Stimulated activated memory B cell treated with anti-CD40 and anti-IgM and Interleukin-4, amounts not matched to agents 10 μg/mL and 1 μg/mL and 100 μg/mL, for 72 hours (primary cell): ENCODE measurements around the gene CDK6.
A peak's percentile ranks its signal among the peaks of the same experiment; 100 is the strongest.
"Not testable (repeated sequence)": the region's sequence is repeated elsewhere in the genome, so short reads cannot be mapped to it uniquely, and the experiment has no call there.

Experiments
- ATAC-seq: fragments of 150-1000 bp; cut with Tn5 transposase; 2 replicates; pipeline ENCODE4 v1.10.0; 2021
- H3K27ac Mint-ChIP-seq: one replicate; pipeline ENCODE4 v1.8.0; 2022; ENCODE audit warnings: mild to moderate bottlenecking, mixed read lengths
- H3K27me3 Mint-ChIP-seq: one replicate; pipeline ENCODE4 v1.8.0; 2022; ENCODE audit warnings: mixed read lengths
- H3K36me3 Mint-ChIP-seq: one replicate; pipeline ENCODE4 v1.8.0; 2022; ENCODE audit warnings: mixed read lengths
- H3K4me1 Mint-ChIP-seq: one replicate; pipeline ENCODE4 v1.8.0; 2022; ENCODE audit warnings: mixed read lengths
- H3K4me3 Mint-ChIP-seq: one replicate; pipeline ENCODE4 v1.8.0; 2022; ENCODE audit warnings: mild to moderate bottlenecking, moderate library complexity, mixed read lengths
- H3K9me3 Mint-ChIP-seq: one replicate; pipeline ENCODE4 v1.8.0; 2022; ENCODE audit warnings: mixed read lengths

The CDK6 gene

GRCh38 chr7:92769844-92770243 lies 66.5 kb downstream of the CDK6 start:
- ATAC-seq = no peak
- no peaks in the 10 kb centered on the region for H3K27me3 Mint-ChIP-seq
- no peak overlapping the region for H3K27ac Mint-ChIP-seq
- no peak overlapping the region for H3K4me3 Mint-ChIP-seq
- H3K4me1 Mint-ChIP-seq = peaks cover 13% of the 10 kb centered on the region
- H3K9me3 Mint-ChIP-seq = no peaks in the 10 kb centered on the region
- H3K36me3 Mint-ChIP-seq = peaks cover 26% of the 10 kb centered on the region

DNA sequence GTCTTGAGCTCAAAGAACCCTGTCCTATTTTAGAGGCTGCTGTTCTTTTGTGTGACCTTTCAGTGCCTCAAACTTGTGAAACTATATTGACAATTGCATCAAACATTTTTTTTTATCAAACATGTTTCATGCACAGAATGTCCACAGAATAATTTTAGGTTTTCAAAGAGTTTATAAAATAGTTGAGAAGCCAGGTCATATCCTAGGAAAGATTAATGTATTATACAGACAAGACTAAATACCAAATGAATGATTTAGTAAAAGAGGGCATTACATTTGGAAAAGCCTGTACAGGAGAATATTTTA lies 67.0 kb downstream of the CDK6 start:
- Mint-ChIP-seq H3K9me3 (no peaks in the 10 kb centered on the region), H3K4me1 (peaks cover 13% of the 10 kb centered on the region), H3K4me3 (no peak overlapping the region), H3K27me3 (no peaks in the 10 kb centered on the region), H3K27ac (no peak overlapping the region), H3K36me3 (peaks cover 26% of the 10 kb centered on the region)
- no peak for ATAC-seq

GRCh38 chr7:92768501-92769393 lies 67.6 kb downstream of the CDK6 start:
- peak; percentile 74 for ATAC-seq
- Mint-ChIP-seq H3K9me3 (no peaks in the 10 kb centered on the region), H3K27me3 (no peaks in the 10 kb centered on the region), H3K27ac (peak overlapping the region; percentile 65), H3K4me1 (peaks cover 13% of the 10 kb centered on the region), H3K36me3 (peaks cover 26% of the 10 kb centered on the region), H3K4me3 (no peak overlapping the region)

DNA sequence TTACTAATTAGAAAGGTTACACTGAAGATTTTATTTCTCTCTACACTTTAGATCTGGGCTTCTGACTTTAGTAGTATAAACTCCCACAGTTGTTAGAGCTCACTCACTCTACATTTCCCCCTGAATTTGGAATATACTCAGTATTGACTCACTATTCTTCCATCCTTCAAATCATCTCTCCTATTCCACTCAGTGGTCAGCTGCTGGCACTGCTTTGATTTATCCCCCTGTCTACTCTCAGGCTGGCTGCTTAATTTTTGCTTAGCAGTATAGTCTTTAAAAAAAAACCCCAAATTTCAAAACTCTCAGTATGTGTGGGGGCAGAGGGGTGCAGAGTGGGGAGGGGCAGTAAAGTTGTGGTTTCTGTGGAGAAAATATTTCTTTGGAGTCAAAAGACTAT lies 68.9 kb downstream of the CDK6 start:
- peaks cover 13% of the 10 kb centered on the region for H3K4me1 Mint-ChIP-seq
- no peaks in the 10 kb centered on the region for H3K27me3 Mint-ChIP-seq
- no peaks in the 10 kb centered on the region for H3K9me3 Mint-ChIP-seq
- no peak overlapping the region for H3K4me3 Mint-ChIP-seq
- H3K27ac Mint-ChIP-seq = peak overlapping the region; percentile 65
- ATAC-seq = no peak
- H3K36me3 Mint-ChIP-seq = peaks cover 17% of the 10 kb centered on the region

DNA sequence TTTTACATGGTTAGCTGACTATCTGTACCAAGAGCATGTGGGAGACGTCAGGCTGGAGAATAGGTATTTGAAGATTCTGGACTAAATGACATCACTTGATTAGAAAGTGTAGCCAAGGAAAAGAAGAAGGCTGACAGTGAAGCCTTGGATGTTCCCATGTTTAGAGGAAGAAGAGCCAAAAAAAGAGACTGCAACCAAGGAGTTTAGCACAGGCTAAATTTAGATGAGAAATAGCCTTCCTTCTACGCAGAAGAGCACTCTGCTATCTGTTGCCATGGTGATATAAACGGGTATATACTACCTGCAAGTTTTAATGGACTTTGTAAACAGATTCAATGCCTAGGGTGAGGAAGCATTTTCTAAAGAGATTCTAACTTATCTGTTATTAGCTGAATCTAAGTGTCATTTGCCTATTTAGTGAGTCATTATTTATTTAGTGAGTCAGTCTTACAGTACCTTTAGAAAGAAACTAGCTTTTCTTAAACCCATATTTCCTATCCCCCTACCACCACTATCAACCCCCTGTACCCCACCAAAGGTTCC lies 69.8 kb downstream of the CDK6 start:
- peaks cover 13% of the 10 kb centered on the region for H3K4me1 Mint-ChIP-seq
- H3K36me3 Mint-ChIP-seq = peaks cover 19% of the 10 kb centered on the region
- no peak overlapping the region for H3K27ac Mint-ChIP-seq
- no peak for ATAC-seq
- no peaks in the 10 kb centered on the region for H3K9me3 Mint-ChIP-seq
- H3K27me3 Mint-ChIP-seq = no peaks in the 10 kb centered on the region
- H3K4me3 Mint-ChIP-seq = no peak overlapping the region

- no peak for ATAC-seq
- no peaks in the 10 kb centered on the region for H3K9me3 Mint-ChIP-seq
- H3K4me1 Mint-ChIP-seq = peaks cover 13% of the 10 kb centered on the region
- no peaks in the 10 kb centered on the region for H3K27me3 Mint-ChIP-seq
- no peak overlapping the region for H3K27ac Mint-ChIP-seq
- H3K4me3 Mint-ChIP-seq = no peak overlapping the region
- H3K36me3 Mint-ChIP-seq = peaks cover 24% of the 10 kb centered on the region
Measured at GRCh38 chr7:92765725-92766124, 70.6 kb downstream of the CDK6 start.

DNA sequence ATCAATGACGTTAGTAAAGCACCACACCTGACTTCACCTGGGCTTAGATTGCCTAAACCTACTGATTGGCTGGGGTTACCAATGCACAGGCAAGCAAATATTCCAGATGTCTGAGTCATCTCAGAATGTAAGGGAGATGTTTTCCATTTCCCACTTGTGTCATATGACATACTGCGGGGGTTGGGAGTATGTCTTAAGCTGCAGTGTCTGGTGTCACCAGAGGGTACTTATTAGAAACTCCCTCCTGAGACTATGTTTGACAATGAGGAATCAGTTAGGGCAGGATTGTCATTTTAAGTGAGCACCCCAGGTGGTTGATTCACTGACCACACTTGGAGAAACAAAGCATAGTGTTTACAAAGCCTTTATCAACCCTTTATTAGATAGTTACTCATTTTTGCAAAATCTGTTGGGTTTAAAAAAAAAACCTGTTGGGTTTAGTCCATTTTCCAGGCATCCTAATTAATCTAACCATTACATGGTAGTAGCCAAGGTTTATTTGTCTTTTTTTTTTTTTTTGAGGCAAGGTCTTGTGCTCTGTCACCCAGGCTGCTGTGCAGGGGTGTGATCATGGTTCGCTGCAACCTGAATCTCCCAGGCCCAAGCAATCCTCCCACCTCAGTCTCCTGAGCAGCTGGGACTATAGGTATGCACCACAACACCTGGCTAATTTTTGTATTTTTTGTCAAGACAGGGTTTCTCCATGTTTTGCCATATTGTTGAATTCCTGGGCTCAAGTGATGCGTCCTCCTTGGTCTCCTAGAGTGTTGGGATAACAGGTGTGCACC lies 72.5 kb downstream of the CDK6 start:
- Mint-ChIP-seq H3K4me1 (peaks cover 13% of the 10 kb centered on the region), H3K27ac (no peak overlapping the region), H3K27me3 (no peaks in the 10 kb centered on the region), H3K36me3 (peaks cover 24% of the 10 kb centered on the region), H3K9me3 (no peaks in the 10 kb centered on the region), H3K4me3 (no peak overlapping the region)
- peak; percentile 41 for ATAC-seq

DNA sequence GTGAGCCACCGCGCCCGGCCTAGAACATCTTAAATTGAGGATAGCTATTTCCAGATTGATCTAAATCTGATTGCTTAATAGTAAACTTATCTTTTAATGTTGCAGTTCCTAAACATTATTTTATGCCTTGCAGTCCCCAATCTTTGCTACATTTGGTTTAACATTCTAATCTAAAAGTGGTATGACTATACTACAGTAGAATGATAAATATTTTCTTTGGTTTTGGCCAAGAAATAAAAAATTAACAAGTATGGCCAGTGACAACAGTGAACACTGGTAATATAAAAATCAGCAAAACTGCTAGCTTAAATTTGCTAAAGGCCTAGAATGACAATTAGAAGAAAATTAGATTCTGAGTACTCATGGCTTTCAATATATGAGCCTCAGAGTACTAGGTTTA lies 73.5 kb downstream of the CDK6 start:
- Mint-ChIP-seq H3K4me1 (peaks cover 3% of the 10 kb centered on the region), H3K4me3 (no peak overlapping the region), H3K9me3 (no peaks in the 10 kb centered on the region), H3K36me3 (peaks cover 20% of the 10 kb centered on the region), H3K27me3 (no peaks in the 10 kb centered on the region), H3K27ac (no peak overlapping the region)
- no peak for ATAC-seq

DNA sequence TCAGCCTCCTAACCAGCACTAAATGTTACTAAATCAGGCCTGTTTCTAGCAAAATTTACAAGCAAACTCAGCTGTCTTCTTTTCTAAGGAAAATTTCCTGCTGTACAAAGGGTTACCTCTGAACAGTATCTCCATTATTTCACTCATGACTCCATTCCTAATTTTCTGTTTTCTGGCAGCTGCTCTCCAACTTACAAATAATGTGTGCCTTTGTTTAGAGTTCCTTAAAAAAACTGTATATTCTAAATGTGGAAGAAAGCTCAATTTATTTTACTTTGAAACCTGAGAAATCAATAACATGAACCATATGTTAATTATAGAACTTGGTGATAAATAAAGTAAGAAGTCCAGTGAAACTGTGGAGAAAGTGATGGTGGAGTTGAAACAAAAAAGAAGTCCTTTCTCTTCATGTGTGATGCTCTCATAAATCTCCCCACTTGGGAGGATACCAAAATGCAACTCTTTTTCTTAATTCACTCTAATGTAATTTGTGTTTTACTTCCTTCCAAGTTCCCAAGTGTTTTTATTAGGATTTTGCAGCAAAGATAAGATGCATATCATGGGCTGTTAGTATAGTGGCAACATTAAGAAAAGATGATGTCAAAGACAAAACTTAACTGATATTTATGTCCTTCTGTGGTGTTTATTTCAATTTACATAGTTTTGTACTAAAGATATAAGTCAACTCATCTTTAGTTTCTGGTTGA lies 74.8 kb downstream of the CDK6 start:
- H3K27ac Mint-ChIP-seq = no peak overlapping the region
- H3K36me3 Mint-ChIP-seq = peaks cover 23% of the 10 kb centered on the region
- H3K27me3 Mint-ChIP-seq = no peaks in the 10 kb centered on the region
- H3K4me3 Mint-ChIP-seq = no peak overlapping the region
- ATAC-seq = no peak
- H3K9me3 Mint-ChIP-seq = no peaks in the 10 kb centered on the region
- no peaks in the 10 kb centered on the region for H3K4me1 Mint-ChIP-seq

DNA sequence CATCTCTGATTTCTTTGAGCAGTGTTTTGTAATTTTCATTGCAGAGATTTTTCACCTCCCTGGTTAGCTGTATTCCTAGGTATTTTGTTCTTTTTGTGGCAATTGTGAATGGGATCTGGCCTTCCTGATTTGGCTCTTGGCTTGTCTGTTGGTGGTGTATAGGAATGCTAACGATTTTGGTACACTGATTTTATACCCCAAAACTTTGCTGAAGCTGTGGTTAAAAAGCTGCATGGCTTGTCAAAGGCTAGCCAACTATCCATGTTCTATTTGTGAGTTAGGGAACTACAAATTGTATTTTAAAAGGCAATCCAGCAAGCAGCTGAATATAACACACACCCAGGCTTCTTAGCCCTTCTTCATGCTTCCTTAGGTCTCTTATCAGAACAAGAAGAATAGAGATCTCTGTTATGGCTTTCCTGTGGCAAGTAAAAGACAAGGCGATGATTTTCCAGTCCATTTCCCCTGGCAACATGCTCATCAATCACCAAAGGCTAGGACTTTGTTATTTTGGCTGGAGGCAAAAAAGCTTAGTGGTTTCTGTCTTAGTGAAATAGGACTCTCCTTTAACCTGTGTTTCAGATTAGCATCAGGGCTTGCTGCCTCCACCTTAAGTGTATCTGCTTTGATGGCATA lies 77.5 kb downstream of the CDK6 start:
- H3K36me3 Mint-ChIP-seq = peaks cover 18% of the 10 kb centered on the region
- H3K4me1 Mint-ChIP-seq = peaks cover 15% of the 10 kb centered on the region

DNA sequence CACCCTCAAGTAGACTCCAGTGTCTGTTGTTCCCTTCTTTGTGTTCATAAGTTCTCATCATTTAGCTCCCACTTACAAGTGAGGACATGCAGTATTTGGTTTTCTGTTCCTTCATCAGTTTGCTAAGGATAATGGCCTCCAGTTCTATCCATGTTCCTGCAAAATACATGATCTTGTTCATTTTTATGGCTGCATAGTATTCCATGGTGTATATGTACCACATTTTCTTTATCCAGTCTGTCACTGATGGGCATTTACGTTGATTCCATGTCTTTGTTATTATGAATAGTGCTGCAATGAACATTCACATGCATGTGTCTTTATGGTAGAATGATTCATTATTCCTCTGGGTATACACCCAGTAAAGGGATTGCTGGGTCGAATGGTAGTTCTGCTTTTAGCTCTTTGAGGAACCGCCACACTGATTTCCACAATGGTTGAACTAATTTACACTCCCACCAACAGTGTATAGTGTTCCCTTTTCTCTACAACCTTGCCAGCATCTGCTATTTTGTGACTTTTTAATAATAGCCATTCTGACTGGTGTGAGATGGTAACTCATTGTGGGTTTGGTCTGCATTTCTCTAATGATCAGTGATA lies 79.0 kb downstream of the CDK6 start:
- H3K27ac Mint-ChIP-seq, ATAC-seq, H3K4me3 Mint-ChIP-seq, H3K27me3 Mint-ChIP-seq, H3K9me3 Mint-ChIP-seq: not testable (repeated sequence)
- Mint-ChIP-seq H3K4me1 (peaks cover 15% of the 10 kb centered on the region), H3K36me3 (peaks cover 18% of the 10 kb centered on the region)

More for the DNA sequence above, 77.5 kb downstream of the CDK6 start:
- H3K4me3 Mint-ChIP-seq = no peak overlapping the region
- H3K27me3 Mint-ChIP-seq = no peaks in the 10 kb centered on the region
- no peak for ATAC-seq
- H3K27ac Mint-ChIP-seq = no peak overlapping the region
- H3K9me3 Mint-ChIP-seq = no peaks in the 10 kb centered on the region

DNA sequence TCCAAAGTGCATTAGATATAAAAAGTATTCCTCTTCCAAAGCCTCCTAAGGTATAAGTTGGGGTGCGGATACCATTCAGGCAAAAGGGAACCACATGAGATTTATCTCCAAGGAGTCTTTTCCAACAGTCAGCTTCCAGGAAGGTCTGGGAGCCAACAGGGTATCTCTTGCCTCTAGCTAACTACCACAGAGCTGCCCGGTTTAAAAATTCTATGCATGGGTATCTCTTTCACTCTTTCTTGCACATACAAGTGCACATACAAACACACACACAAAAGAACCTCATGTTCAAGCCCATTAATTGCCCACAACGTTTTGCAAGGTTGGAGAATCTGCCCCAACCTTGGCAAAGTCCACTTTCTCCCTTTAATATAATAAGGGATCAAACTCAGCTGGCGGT lies 80.7 kb downstream of the CDK6 start:
- ATAC-seq = no peak
- Mint-ChIP-seq H3K4me3 (no peak overlapping the region), H3K9me3 (no peaks in the 10 kb centered on the region), H3K27ac (no peak overlapping the region), H3K36me3 (peaks cover 10% of the 10 kb centered on the region), H3K27me3 (no peaks in the 10 kb centered on the region), H3K4me1 (peaks cover 15% of the 10 kb centered on the region)

DNA sequence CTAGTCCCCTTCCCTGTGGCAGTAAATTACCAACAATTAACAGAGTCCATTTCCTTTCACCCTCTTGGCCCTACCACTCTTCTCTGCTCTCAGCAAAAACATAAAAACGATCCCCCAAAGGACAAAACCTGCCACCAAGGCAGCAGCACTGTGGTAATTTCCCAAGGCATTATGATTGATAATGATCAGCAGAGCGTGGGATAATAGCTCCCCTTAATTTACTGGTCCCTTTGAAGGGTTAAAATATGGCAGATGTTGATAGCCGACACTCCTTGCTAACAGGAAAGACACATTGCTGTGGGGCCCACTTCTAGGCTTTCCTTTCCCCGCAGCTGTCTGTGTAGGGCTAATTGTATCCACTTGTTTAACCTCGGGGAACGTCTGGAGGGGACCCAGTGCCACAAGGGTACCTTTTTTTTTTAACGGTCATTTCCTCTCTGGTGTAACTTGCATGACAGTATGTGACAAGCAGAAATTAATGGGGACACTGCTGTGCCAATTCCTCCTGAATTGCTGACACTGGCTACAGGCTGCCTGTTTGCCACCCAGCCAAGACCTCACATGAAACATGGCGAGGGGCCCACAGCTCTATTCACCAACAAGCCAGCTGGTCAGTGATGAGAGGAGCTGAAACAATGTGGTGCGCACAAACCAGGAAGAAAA lies 81.3 kb downstream of the CDK6 start:
- peaks cover 10% of the 10 kb centered on the region for H3K36me3 Mint-ChIP-seq
- no peak for ATAC-seq
- peaks cover 15% of the 10 kb centered on the region for H3K4me1 Mint-ChIP-seq
- H3K4me3 Mint-ChIP-seq = no peak overlapping the region
- no peaks in the 10 kb centered on the region for H3K27me3 Mint-ChIP-seq
- H3K27ac Mint-ChIP-seq = peak overlapping the region; percentile 3
- H3K9me3 Mint-ChIP-seq = no peaks in the 10 kb centered on the region

GRCh38 chr7:92753614-92754013 lies 82.8 kb downstream of the CDK6 start:
- Mint-ChIP-seq H3K27me3 (no peaks in the 10 kb centered on the region), H3K4me3 (no peak overlapping the region), H3K36me3 (peaks cover 18% of the 10 kb centered on the region), H3K9me3 (no peaks in the 10 kb centered on the region), H3K27ac (no peak overlapping the region), H3K4me1 (peaks cover 20% of the 10 kb centered on the region)
- no peak for ATAC-seq
